HL-60 (cell line): ENCODE results near the gene CERS5.

Experiments used
- GABPA ChIP-seq: IDR thresholded peaks from 2 replicates; pipeline ENCODE4 v1.6.1; 2012; ENCODE audit warnings: low read depth
- POLR2AphosphoS5 ChIP-seq: IDR thresholded peaks from 2 replicates; pipeline ENCODE4 v1.6.1; 2012; ENCODE audit warnings: low read depth
- TF ChIP-seq, protein P1 (sequence below): IDR thresholded peaks from one replicate; pipeline ENCODE4 v1.5.1; 2011; ENCODE audit warnings: low read length, control low read depth, inconsistent platforms; ENCODE audit not compliant: insufficient read depth
- TF ChIP-seq, protein P2 (sequence below): IDR thresholded peaks from 2 replicates; pipeline ENCODE4 v1.6.1; 2012; ENCODE audit warnings: low read depth; ENCODE audit not compliant: insufficient replicate concordance

DNA sequence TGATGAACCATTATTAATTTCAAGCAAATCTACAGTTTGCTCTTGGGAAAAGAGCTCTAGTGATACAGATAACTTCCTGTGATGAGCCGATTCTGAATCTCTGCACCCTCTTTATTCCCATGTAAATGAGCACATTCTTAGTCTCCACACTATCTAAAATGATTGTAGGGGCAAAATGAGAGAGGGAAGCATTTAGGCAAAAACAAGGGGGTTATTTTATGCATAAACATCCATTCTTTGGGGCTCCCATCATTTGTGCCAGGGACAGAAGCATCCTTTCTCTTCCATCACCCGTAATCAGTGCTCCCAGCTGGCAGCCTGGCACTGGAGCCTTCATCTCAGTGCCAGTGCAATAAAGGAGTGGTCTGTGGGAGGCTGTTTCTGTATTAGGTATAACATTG is 65.0 kb downstream of the CERS5 start:
- TF ChIP-seq, protein P1, sequence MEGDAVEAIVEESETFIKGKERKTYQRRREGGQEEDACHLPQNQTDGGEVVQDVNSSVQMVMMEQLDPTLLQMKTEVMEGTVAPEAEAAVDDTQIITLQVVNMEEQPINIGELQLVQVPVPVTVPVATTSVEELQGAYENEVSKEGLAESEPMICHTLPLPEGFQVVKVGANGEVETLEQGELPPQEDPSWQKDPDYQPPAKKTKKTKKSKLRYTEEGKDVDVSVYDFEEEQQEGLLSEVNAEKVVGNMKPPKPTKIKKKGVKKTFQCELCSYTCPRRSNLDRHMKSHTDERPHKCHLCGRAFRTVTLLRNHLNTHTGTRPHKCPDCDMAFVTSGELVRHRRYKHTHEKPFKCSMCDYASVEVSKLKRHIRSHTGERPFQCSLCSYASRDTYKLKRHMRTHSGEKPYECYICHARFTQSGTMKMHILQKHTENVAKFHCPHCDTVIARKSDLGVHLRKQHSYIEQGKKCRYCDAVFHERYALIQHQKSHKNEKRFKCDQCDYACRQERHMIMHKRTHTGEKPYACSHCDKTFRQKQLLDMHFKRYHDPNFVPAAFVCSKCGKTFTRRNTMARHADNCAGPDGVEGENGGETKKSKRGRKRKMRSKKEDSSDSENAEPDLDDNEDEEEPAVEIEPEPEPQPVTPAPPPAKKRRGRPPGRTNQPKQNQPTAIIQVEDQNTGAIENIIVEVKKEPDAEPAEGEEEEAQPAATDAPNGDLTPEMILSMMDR: no peak
- TF ChIP-seq, protein P2, sequence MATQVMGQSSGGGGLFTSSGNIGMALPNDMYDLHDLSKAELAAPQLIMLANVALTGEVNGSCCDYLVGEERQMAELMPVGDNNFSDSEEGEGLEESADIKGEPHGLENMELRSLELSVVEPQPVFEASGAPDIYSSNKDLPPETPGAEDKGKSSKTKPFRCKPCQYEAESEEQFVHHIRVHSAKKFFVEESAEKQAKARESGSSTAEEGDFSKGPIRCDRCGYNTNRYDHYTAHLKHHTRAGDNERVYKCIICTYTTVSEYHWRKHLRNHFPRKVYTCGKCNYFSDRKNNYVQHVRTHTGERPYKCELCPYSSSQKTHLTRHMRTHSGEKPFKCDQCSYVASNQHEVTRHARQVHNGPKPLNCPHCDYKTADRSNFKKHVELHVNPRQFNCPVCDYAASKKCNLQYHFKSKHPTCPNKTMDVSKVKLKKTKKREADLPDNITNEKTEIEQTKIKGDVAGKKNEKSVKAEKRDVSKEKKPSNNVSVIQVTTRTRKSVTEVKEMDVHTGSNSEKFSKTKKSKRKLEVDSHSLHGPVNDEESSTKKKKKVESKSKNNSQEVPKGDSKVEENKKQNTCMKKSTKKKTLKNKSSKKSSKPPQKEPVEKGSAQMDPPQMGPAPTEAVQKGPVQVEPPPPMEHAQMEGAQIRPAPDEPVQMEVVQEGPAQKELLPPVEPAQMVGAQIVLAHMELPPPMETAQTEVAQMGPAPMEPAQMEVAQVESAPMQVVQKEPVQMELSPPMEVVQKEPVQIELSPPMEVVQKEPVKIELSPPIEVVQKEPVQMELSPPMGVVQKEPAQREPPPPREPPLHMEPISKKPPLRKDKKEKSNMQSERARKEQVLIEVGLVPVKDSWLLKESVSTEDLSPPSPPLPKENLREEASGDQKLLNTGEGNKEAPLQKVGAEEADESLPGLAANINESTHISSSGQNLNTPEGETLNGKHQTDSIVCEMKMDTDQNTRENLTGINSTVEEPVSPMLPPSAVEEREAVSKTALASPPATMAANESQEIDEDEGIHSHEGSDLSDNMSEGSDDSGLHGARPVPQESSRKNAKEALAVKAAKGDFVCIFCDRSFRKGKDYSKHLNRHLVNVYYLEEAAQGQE: no peak
- TF ChIP-seq POLR2AphosphoS5 (no peak), GABPA (no peak)
